Esophagus muscularis mucosa (tissue), 3 donors: ENCODE data around the gene REXO4.

Experiments used
- POLR2A ChIP-seq: fragments of 450-650 bp; IDR thresholded peaks from one replicate; pipeline ENCODE4 v1.6.1; 2017; ENCODE audit warnings: antibody characterized with exemption, moderate library complexity, mild to moderate bottlenecking, low read depth
- TF ChIP-seq, protein P1 (sequence below), 3 experiments: fragments of 200-600 bp in 2 of 3; fragments of 450-650 bp in 1 of 3; sonication (generic) in 2 of 3; IDR thresholded peaks; one replicate each; pipeline ENCODE4 v1.5.1; 2017 to 2019; ENCODE audit warnings: antibody characterized with exemption in 3 of 3, mild to moderate bottlenecking in 2 of 3, moderate library complexity in 1 of 3

DNA sequence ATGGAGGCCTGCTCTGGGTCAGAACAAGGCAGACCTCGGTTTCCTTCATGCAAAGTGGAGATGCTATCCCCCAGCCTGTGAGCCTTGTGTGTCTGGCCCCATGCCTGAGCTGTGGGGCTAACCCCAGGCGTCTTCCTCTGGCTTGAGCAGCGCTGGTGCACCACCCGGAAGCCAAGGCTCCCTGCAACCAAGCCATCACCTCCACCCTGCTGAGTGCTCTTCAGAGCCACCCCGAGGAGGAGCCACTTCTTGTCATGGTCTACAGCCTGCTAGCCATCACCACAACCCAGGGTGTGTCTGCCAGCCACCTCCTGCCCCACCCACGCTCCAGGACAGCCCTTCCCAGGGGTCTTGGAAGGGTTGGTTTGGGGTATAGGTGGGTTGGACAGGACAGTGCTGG lies 16.2 kb downstream of the REXO4 start:
- TF ChIP-seq, protein P1, sequence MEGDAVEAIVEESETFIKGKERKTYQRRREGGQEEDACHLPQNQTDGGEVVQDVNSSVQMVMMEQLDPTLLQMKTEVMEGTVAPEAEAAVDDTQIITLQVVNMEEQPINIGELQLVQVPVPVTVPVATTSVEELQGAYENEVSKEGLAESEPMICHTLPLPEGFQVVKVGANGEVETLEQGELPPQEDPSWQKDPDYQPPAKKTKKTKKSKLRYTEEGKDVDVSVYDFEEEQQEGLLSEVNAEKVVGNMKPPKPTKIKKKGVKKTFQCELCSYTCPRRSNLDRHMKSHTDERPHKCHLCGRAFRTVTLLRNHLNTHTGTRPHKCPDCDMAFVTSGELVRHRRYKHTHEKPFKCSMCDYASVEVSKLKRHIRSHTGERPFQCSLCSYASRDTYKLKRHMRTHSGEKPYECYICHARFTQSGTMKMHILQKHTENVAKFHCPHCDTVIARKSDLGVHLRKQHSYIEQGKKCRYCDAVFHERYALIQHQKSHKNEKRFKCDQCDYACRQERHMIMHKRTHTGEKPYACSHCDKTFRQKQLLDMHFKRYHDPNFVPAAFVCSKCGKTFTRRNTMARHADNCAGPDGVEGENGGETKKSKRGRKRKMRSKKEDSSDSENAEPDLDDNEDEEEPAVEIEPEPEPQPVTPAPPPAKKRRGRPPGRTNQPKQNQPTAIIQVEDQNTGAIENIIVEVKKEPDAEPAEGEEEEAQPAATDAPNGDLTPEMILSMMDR (IDR thresholded peaks at IDR 0.05) = no peak
- TF ChIP-seq POLR2A = no peak
